ENCODE results near the gene SMCO2. TPM values are rescaled to one million over a fixed set of nuclear protein-coding genes. Genes with fewer than 3 reads are reported as not detected.

The SMCO2 gene
- total and polyA plus RNA-seq, 2 of the 4 experiments (the other 2 are of a cell fraction), result 0.19 TPM; not detected in 1

DNA sequence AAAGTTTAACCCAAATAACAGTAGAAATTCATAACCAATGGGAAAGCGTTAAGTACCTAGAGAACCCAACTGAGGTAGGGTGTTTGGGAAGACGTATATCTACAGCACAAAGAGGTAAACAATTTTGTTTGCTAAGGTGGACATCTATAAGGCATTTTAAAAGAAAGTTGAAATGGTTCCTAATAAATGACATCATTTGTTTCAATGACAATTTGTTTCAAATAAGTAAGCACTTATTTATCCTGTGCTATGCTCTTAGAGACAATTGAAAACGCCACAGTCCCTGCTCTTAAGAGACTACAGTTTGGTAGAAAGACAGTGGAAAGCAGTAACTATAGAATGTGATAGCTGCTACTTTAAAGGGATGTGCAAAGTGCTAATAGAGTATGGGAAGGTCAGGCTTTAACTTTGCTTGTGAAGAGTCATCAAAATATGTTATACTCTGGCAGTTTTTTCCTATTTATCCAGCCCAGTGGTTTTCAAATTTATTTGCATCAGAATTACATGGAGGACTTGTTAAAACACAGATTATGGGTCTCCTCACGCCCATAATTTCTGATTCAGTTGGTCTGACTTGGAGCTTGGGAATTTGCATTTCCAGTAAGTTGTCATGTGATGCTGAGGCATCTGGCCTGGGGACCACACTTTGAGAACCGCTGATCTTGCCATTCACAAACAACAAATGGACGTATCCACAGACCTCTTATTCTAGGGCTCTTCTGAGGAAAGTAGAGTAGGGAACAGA lies 19.6 kb upstream of the SMCO2 start:
- intact Hi-C loops (cut with micrococcal nuclease) (no loop called here), in situ Hi-C loops (cut with MboI; ENCODE audit: low sequenced_read_pairs) (no loop called here), dilution Hi-C loops (cut with HindIII; ENCODE audit: low sequenced_read_pairs, unreplicated experiment) (no loop called here)
- CTCF ChIA-PET, result no interaction called here
- no peak overlapping the region for H2AFZ ChIP-seq (replicated peaks; ENCODE audit: low read length, poor library complexity)
- no TSS peak for BruUV-seq (replicated peaks)
- H3K4ac ChIP-seq (ENCODE audit: low read depth, low read length), result no peak overlapping the region
- H3K14ac ChIP-seq (replicated peaks; ENCODE audit: low read depth, low read length), result no peak overlapping the region
- no peak overlapping the region for H2BK120ac ChIP-seq (ENCODE audit: low read depth, low read length)
- H4K5ac ChIP-seq (ENCODE audit: low read depth, low read length), result no peak overlapping the region
- no peaks in the 10 kb centered on the region for H3K36me3 ChIP-seq (ENCODE audit: control insufficient read depth, insufficient read depth, low read length)
- no peaks in the 10 kb centered on the region for H4K20me1 ChIP-seq (ENCODE audit: insufficient read depth, low read length)
- no peak overlapping the region for H4K8ac ChIP-seq (ENCODE audit: low read depth in 2 of 2, low read length in 2 of 2)
- H2BK15ac ChIP-seq (ENCODE audit: low read depth, low read length), result no peak overlapping the region
- H2AK9ac ChIP-seq (replicated peaks; ENCODE audit: low read depth, low read length, poor library complexity), result no peak overlapping the region
- no peak overlapping the region for H2BK20ac ChIP-seq (ENCODE audit: low read depth, low read length)
- no peak for ATAC-seq (ENCODE audit: low read depth)
- H3K4me2 ChIP-seq (ENCODE audit: low read depth, low read length), result no peak overlapping the region
- no peaks in the 10 kb centered on the region for H3K27me3 ChIP-seq (ENCODE audit: control insufficient read depth, insufficient read depth, low read length)
- no peaks in the 10 kb centered on the region for H3K9me1 ChIP-seq (ENCODE audit: insufficient read depth, low read length)
- TF ChIP-seq MAFK (IDR thresholded peaks at IDR 0.05; ENCODE audit: low read depth, low read length) (no peak), CHD1 (IDR thresholded peaks at IDR 0.05; ENCODE audit: low read depth, low read length) (no peak), RFX5 (IDR thresholded peaks at IDR 0.05; ENCODE audit: low read depth, low read length) (no peak), MAZ (IDR thresholded peaks at IDR 0.05; ENCODE audit: borderline replicate concordance, low read depth, low read length) (no peak), BHLHE40 (IDR thresholded peaks at IDR 0.05; ENCODE audit: low read depth, low read length) (no peak), RCOR1 (IDR thresholded peaks at IDR 0.05; ENCODE audit: insufficient replicate concordance, low read length) (no peak), SMC3 (IDR thresholded peaks at IDR 0.05; ENCODE audit: low read depth, low read length) (no peak)
- TF ChIP-seq, protein P1, sequence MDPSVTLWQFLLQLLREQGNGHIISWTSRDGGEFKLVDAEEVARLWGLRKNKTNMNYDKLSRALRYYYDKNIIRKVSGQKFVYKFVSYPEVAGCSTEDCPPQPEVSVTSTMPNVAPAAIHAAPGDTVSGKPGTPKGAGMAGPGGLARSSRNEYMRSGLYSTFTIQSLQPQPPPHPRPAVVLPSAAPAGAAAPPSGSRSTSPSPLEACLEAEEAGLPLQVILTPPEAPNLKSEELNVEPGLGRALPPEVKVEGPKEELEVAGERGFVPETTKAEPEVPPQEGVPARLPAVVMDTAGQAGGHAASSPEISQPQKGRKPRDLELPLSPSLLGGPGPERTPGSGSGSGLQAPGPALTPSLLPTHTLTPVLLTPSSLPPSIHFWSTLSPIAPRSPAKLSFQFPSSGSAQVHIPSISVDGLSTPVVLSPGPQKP (IDR thresholded peaks at IDR 0.05; ENCODE audit: borderline replicate concordance, low read depth, low read length), result no peak
- H3K9me3 ChIP-seq (ENCODE audit: control insufficient read depth, insufficient read depth, low read length), result no peaks in the 10 kb centered on the region
- WGBS, 2 experiments (ENCODE audit: extremely low coverage in 2 of 2, insufficient read length in 1 of 2), result no CpG with 5 or more reads among the region's 6 CpGs
- H2AK5ac ChIP-seq (ENCODE audit: low read depth, low read length), result no peak overlapping the region
- no peak overlapping the region for H4K91ac ChIP-seq (ENCODE audit: insufficient read depth, low read depth, low read length)
- H3K4me1 ChIP-seq (ENCODE audit: control insufficient read depth, insufficient read depth, low read length), result no peaks in the 10 kb centered on the region; the same call in 1 of the 2 replicates
- H3K18ac ChIP-seq (ENCODE audit: low read depth, low read length), result no peak overlapping the region
- H3K27ac ChIP-seq (ENCODE audit: insufficient read depth, low read length), result no peak overlapping the region
- H3K9ac ChIP-seq (ENCODE audit: low read depth, low read length), result no peak overlapping the region
- H3K56ac ChIP-seq (ENCODE audit: extremely low read depth, insufficient read depth, low read length), result no peak overlapping the region
- no peak for DNase-seq
- POLR2A ChIA-PET (ENCODE audit: unreplicated experiment), result no interaction called here
- H3K79me1 ChIP-seq (ENCODE audit: low read depth in 1 of 2, low read length in 2 of 2), result no peaks in the 10 kb centered on the region
- no peak overlapping the region for H2BK5ac ChIP-seq (ENCODE audit: low read depth, low read length, poor library complexity, severe bottlenecking)
- H3K23ac ChIP-seq (ENCODE audit: low read depth, low read length), result no peak overlapping the region
- H3K4me3 ChIP-seq (ENCODE audit: insufficient read depth, low read depth, low read length), result no peak overlapping the region
